Hematopoietic multipotent progenitor cell treated with erythropoietin and hydrocortisone succinate and interleukin-3 and kit ligand, for 4 days (in vitro differentiated cells): ENCODE measurements around the gene FAM174B.

Experiments
- DNase-seq: peaks from one replicate; pipeline ENCODE4 v3.0.0-alpha.2; 2015

Gene FAM174B

DNA sequence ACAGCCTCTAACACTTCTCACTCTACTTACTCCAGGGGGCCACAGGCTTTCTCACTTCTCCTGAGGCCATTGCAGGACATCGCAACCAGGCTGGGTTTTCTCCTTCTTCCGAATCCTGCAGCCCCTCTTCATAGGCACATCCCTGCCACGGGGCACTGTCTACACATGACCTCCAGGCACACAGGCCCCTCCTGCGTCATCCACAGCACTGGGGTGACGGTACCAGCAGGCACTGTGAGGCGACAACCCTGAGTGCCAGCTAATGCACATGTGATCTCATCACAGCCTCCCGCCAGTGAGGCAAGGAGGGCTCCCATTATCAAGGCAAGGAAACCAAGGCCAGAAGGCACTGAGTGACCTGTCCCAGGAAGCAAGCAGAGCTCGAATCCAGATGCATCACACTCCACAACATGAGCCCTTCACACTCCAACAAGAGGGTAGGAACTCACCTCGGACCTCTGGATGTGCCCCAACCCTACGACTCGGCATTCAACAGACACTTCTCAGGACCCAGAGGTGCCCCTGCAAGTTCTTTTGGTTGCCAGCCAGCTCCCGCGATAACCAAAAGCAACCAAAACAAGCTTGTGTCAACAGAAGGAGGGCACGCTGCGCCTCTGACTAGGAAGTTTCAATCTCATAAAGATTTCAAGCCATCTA, 16.7 kb downstream of the FAM174B start:
- DNase-seq, result no peak

DNA sequence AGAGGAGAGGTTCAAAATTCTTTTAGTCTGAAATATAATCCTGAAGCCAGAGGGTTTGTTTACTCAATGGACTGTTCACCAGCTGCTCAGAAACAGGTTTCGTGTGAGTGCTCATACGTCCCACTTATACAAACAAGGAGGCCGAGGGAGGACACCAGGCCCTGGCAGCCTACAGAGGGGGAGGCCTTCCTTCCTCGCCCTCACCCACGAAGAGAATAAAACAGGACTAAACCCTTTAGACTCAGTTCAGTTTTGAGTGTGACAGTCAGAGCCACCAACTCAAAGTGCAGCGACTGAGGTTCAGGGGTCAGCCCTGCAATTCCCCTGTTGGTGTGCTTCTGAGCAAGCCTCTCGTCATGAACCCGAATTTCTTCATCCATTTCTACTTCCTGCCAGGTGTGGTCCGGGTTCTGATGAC, 17.3 kb downstream of the FAM174B start:
- DNase-seq, result no peak

DNA sequence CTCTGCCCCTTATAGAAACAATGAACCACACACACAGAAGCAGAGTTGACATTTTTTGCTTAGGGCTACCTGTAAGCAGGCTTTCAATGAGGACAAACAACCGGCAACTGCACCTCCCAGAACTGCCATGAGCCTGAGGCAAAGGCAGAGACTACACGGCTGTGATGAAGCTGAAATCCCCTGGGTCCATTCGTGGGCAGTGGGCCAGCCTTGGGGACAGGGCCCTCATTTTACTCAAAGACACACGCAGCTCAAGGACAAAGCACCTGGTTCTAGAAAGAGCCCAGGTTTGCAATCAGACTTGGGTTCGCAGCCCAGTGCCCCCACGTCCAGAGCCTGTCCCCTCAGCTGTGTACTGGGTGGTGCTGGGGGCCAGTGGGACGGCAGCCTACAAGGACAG, 17.9 kb downstream of the FAM174B start:
- DNase-seq, result no peak

DNA sequence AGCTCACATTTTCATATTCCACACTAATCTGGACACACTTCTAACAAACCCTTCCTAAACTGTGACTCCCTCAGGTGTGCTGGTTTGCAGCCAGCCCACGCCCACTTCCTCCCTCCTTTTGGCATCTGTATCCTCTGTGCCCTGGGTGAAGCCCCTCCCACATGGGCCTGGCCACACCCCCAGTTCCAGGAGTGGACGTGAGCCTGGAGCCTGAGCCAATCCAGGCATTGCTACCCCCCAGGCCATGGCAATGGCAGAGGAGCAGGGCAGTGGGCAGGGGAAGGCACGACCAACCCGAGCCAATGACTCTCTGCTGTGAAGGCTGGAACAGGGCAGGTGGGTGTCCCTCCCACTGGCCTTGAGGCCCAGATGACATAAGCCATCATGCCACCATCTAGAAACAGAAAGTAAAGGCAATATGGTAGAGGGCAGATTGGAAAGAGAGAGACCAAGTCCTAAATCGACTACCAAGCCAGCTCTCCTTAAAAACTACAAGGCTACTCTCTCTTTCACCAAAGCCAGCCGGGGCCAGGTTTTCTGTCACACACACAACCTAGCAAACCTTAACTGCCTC, 18.6 kb downstream of the FAM174B start:
- DNase-seq, result no peak

DNA sequence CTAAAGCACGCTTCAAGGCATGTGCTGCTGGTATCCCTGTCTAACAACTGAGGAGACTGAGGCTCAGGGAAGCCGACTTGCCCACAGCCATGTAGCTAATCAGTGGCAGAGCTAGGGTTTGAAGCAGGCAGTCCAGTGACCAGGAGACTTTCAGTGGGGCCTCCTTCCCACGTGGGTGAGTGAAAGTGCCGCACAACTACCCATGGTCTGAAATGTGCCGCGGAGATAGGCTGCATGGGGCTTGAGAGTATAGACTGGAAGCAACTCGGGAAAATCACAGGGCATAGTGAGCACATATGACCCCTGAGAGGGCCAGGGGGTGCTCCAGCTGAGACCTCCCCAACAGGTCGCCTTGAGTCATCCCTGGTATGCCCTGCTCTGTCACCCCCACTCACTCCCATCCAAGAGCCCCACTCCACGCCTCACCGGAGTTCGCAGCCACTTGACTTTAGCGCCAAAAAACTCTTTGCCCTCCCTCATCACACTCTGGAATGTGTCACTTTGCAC, 19.1 kb downstream of the FAM174B start:
- no peak for DNase-seq

DNA sequence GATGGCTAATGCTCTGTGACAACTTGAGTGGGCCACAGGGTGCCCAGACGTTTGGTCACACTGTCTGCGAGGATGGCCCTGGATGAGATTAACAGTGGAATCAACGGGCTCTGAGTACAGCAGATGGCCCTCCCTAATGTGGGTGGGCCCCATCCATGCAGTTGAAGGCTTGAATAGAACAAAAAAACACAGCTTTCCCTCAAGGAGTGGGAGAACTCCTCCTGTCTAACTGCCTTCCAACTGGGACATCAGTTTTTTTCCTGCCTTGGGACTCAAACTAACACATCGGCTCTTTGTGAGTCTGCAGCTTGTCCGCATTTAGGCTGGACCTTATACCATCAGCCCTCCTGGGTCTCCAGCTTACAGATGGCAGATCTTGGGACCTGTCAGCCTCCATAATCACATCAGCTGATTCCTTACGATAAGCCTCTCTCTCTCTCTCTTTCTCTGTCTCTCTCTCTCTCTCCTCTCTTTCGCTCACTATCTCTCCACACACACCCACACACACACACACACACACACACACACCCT, 20.8 kb downstream of the FAM174B start:
- DNase-seq, result no peak

DNA sequence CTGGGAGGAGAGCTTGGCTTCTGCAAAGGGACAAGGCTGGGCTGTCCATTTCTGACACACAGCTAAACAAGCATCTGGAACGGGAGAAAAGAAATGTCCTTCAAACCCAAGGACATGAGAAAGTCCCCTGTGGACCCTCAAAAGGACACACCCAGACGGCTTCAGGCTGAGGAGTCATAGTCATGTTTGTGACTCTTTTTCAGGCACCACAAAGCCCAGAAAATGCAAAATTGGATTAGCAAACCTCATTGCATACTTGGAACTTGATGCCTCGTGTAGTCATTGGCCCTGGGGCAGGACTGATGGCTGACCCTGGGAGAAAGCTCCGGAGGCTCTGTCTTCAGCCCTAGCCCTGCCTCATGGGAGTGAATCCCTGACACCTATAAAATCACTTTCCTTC, 21.5 kb downstream of the FAM174B start:
- no peak for DNase-seq

DNA sequence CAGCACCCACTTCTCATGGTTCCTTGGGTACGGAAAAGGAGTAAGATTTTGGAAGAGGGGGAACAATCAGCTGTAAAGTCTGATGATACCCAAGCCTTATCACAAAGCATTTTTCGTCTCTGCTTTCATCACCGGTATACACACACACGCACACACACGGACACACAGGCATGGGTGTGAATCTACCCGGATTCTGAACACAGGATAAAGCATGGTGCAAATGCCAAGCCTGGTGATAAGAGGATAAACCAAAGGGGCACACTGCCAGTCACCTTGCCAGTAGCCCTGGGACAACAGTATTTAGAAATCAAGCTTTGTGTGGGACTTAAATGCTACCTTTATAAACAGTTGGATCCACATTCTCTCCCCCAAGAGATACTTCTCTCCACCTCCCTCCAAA, 22.2 kb downstream of the FAM174B start:
- no peak for DNase-seq

DNA sequence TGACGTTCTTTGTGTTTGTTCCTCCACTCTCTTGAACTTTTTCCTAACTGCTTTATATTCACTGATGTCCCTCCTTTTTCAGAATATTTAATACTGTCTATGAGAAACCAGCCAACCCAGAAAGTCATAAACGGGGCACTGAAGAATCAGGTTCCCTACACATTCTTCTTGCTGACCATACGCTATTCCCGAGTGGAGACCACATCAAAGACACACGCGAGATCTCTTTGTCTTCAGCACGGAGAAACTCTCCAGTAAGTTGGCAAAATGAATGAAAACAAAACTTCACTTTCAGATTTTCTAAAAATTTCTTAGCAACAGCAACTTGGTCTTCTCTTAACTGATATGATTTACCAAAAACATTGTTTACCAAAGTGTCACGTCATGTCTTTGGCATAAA, 22.6 kb downstream of the FAM174B start:
- no peak for DNase-seq

DNA sequence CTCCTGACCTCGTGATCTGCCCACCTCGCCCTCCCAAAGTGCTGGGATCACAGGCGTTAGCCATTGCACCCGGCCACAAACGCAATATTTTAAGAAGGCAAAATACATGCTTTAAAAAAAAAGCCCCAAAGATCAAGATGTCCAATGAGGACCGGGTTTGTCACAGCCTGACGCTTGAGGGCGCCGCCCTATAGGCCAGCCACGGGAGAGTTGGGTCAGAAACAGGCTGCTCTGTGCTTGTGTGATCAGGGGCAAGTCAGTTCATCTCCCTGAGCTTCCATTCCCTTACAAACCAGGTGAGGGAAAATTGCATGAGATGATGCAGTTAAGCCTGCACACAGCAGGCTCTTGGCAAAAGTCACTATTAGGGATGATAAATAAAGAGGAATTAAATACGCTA, 23.9 kb downstream of the FAM174B start:
- DNase-seq, result no peak

DNA sequence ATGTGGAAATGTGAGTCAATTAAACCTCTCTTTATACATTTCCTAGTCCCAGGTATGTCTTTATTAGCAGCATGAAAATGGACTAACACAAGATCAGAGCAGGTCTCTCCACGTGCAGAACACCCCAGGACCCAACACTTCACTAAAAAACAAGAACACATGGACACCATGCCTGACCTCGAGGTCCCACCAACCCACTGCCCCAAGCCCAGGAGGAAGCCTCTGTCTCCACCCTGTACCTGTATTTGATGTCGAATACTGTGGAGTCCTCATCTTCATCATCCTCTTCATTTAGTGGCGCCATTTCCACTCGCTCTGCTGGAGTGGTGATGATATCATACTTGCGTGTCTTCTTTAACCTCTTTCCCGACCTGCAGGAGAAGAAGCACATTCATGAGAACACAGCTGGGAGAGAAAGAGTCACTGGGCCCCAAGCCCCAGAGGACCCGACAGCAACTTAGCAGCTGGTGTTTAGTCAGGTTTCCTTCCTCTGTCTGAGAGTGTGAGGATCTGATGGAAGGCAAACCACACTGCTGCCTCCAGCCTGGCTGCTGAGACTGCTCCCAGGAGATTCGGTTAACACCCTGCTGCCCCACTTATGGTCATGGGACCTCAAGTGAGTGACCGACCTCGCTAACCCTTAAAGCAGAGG, 25.5 kb downstream of the FAM174B start:
- peak; percentile 27 for DNase-seq

DNA sequence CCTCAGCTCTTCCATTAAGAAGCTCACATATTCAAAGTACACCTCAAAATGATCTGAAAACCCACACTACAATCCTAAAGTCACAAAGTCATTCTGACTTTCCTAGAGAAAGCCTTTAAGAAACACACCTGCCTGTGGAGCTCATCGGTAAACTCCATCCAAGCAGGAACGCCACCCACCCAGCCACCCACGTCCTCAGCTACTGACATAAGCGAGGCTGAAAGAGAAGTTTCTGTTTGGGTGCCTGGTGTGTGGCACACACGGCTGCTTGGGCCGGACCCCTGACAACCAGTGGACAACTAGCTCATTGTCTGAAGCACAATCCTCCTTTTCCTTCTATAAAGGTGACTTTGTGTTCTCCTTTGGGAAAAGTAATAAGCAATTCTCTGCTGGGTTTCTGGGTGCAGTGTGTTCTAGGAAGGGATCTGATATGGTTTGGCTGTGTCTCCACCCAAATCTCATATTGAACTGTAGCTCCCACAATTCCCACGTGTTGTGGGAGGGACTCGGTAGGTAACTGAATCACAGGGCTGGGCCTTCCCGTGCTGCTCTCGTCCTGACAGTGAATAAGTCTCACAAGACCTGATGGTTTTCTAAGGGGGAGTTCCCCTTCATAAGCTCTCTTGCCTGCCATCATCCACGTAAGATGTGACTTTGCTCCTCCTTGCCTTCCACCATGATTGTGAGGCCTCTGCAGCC, 26.1 kb downstream of the FAM174B start:
- DNase-seq, result no peak

DNA sequence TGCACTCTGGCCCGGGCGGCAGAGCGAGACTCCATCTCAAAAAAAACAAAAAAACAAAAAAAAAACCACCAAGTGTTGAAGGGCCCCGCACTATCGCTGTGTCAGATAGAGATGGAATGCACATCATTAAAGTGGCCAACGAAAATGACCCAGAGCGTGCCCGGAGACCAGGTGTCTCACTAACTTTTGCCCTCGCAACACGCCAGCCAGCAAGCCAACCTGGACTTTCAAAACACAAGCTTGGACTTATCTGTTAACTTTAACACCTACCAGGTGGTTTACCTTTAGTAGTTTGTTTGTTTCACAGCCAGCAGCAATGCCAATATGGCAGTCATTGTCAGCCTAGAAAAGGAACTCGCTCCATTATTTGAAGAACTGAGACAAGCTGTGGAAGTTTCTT, 28.6 kb downstream of the FAM174B start:
- DNase-seq, result no peak

DNA sequence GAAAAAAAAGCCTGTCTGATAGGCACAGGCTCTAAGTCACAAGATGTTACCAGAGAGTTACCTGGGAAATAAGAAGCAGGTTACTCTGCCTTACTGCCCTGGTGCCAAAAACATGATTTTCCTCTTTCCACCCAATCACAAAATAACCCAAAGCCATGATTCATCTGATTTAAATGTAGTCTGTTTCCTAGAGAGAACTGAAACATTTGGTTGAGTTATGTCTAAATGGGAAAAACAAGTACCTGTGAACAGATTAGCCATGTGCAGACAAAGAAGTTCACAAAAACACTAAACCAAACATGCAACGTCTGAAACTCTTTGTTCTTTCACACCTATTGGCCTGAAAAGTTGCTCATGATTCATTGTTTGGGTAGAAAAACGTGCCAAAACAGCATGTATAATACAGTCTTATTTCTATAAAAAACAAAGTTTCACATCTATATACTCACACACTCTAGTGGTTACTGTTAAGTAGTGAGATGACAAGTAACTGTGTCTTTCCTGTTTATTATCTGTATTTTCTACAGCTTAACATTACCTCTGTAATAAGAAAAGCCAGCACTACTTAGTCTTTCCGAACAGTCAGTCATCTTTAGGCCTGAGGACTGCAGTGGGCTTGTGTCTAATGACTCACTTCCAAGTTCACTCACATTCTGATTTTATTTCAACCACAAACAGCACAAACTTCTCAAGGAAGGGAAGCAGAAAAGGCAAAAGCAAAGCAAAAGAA, 30.2 kb downstream of the FAM174B start:
- DNase-seq, result no peak

DNA sequence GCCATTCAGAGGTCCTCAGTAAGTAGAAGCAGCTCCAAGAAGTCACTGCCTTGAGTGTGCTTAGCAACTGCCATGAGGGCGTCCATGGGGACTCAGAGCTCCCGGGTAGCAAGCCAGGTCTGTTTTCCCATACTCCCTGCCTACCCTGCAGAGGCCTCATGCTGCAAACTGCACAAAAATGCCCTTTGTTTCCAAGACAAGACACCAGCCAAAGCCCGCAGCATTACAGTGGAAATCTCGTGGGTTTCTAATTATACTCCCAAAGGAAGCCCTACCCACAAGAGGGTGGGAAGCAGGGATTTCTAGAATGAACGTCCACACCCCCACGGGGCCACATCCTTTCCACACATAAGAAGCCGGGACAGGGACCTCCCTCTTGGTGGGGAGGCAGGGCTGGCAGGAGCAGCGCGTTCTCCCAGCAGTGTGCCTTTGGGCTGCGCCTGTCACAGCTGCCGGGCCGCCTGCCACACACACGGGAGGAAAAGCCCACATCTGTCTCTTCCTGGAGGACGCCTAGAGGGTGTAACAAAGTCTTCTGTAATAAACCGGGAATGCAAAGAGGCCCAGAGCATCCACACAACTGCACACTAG, 31.1 kb downstream of the FAM174B start:
- DNase-seq, result no peak

DNA sequence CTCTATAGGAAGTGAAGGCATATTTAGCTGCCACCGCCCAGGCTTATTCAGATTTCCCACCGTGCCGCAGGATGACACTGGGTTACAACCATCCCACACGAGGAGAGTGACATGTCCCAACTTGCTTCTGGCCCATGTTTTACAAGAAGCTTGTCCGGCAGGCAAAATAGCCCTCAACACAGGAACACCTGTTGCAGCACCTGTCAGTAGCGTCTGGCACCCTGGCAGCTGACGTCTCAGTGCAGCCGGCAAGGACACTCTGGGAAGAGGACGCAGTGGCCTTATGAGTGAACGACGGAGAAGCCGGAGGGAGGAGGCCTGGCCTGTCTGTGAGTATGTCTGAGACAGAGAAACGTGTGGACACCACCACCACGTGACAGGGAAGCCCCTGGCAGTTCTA, 32.1 kb downstream of the FAM174B start:
- DNase-seq, result no peak

DNA sequence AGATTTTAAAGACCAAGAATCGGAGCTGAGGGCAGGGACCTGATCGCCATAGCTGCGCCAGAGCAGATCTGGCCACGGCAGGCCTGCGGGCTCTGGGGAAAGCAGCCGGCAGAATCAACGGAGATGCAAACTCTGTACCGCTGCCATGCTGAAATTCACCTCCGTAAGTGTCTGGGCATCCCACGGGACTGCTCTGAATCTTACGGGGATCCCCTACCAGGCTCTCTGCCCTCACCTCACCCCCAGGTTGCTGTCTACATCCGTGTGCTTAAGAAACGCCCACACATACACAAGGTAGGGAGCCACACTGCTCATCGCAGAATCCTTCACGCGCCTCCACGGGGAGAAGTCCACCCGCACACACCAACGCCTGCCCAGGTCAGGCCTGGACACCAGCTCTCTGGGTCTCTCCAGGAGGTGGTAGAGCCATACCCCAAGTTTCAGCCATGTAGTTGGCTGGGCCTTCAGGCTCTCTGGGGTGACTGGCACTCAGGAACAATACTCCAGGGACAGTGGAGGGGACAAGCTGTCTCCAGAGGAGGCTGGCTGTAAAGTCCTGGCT, 33.5 kb downstream of the FAM174B start:
- DNase-seq, result no peak

DNA sequence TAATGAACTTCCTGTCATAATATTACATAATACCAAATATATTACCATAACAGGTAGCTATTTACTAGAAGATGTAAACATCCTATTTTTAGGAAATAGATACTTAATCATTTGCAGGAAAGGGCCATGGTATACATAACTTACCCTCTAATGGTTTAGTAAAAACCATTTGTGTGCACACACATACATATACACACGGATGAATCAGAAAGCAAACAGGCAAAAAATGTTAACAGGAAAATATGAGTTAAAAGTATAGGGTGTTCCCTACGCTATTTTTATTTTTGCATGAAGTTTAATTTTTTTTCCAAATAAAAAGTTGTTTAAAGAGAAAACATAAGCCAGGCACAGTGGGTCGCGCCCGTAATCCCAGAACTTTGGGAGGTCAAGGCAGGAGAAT, 34.6 kb downstream of the FAM174B start:
- DNase-seq, result no peak

DNA sequence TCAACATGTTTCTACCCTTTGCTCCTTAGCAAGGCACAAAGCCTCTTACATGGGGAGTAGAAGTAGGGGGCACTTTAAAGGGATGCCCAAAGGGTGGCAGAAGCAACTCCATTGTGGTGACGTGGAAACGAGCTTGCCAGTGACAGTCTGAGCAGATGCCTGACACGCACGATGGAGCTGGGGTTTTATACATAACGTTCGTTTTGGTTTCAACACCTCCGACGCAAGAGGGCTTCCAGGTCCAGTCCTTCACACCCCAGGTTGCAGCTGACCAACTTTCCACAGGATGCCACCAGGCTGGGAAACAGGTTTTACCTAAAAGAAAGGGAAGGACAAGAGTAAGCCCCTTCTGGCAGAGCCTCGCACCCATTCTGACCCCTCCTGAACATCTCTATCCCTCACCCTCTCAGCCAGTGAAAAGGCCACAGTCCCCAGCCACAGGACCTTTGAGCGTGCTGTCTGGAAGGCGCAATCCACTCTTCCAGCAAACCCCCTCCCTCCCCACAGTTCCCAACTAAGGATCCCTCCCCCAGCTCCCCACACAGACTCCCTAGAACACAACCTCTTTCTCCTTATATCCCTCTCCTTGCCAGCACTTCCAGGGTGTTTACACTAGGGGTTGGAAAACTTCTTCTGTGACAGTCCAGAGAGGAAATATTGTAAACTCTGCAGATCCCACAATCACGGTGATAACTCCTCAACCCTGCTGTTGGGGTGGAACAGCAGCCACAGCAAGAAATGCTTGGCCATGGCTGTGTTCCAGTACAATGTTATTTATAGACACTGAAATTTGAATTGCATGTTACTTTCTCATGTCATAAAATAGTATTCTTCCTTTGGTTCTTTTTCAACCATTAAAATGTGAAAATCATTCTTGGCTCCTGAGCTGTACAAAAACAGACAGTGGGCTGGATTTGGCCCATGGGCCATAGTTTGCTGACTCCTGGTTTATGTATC, 36.2 kb downstream of the FAM174B start:
- DNase-seq, result no peak

DNA sequence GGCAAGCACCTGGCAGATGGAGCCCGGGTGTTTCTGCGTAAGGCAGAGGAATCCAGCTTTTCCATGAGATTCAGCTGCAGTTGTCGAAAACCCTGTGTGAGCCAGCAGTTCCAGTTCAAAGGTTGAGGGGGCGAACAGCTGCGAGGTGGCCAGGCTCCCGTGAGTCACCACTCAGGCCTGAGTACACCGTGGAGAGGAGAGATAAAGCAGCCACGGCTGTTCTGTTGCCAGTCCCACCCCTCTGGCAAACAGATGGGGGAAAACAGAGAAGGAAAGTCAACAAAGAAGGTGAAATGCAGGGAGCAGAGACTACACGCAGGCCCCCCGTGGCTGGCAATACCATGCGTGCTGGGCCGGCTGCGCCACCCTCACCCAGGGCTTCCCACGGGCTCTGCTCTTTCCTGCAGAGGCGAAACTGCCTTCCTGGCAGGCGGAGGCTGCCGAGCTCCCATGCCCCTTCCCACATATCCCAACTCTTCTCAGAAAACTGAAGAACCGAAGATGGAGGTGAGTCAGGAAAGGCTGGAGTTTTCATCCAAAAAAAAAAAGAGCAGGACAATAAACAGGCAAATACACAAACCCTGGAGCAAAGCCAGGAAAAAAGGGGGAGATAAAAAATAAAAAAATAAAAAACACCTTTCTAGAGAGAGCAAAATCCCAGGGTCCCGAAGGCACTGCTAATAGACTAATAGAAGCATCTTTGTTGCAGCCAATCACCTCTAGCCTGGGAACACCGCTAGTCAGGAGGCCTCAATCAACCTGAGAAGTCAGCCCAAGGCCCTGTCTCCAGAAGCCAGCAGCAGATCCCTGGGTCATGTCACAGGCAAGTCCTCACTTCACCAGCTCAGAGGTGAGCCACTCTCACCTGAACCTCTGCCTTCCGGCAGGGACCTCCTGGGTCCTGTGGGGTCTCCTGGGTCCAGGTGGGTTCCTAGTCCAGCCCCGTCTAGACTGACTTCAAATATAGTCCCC, 37.7 kb downstream of the FAM174B start:
- DNase-seq, result peak; percentile 82
